GM23338 (cell line): Measurements from ENCODE around the gene TBX2. TPM values are rescaled to one million over a fixed set of nuclear protein-coding genes. Genes with fewer than 3 reads are reported as not detected.

Source experiments
- ATAC-seq: fragments of 200-7000 bp; cut with Tn5 transposase; 3 replicates; pipeline ENCODE4 v1.9.1; 2020
- DNase-seq: peaks from one replicate; pipeline ENCODE4 v3.0.0-alpha.2; 2015; ENCODE audit warnings: low spot score
- H2AFZ ChIP-seq: fragments of 200-600 bp; sonication (generic); 2 replicates; pipeline ENCODE4 v1.8.0; 2016; ENCODE audit warnings: antibody characterized with exemption, mild to moderate bottlenecking, moderate library complexity
- H3F3A ChIP-seq: fragments of 200-600 bp; sonication (generic); replicated peaks from 2 replicates; pipeline ENCODE4 v1.8.0; 2017; ENCODE audit warnings: antibody characterized with exemption, mixed run types, low read depth
- H3K27ac ChIP-seq: fragments of 200-600 bp; sonication (generic); 2 replicates; pipeline ENCODE4 v1.6.1; 2016; ENCODE audit warnings: low read depth
- H3K27me3 ChIP-seq: fragments of 200-600 bp; sonication (generic); 2 replicates; pipeline ENCODE4 v1.8.0; 2016; ENCODE audit warnings: mild to moderate bottlenecking, mixed run types, moderate library complexity; ENCODE audit not compliant: insufficient read depth
- H3K36me3 ChIP-seq: fragments of 200-600 bp; sonication (generic); 2 replicates; pipeline ENCODE4 v1.8.0; 2016; ENCODE audit warnings: mild to moderate bottlenecking; ENCODE audit not compliant: insufficient read depth
- H3K4me1 ChIP-seq: fragments of 200-600 bp; sonication (generic); 2 replicates; pipeline ENCODE4 v1.8.0; 2016; ENCODE audit warnings: mild to moderate bottlenecking, moderate library complexity; ENCODE audit not compliant: insufficient read depth
- H3K4me2 ChIP-seq: fragments of 200-600 bp; sonication (generic); 2 replicates; pipeline ENCODE4 v1.7.1; 2017; ENCODE audit warnings: mixed run types
- H3K4me3 ChIP-seq: fragments of 200-600 bp; sonication (generic); 2 replicates; pipeline ENCODE4 v1.6.1; 2016; ENCODE audit warnings: mixed run types
- H3K79me2 ChIP-seq: fragments of 200-600 bp; sonication (generic); replicated peaks from 2 replicates; pipeline ENCODE4 v1.8.0; 2017; ENCODE audit warnings: mild to moderate bottlenecking; ENCODE audit not compliant: insufficient read depth
- H3K9me2 ChIP-seq: fragments of 200-600 bp; sonication (generic); 2 replicates; pipeline ENCODE4 v1.8.0; 2017; ENCODE audit not compliant: insufficient read depth
- H4K20me1 ChIP-seq: fragments of 200-600 bp; sonication (generic); replicated peaks from 2 replicates; pipeline ENCODE4 v1.8.0; 2017; ENCODE audit warnings: mild to moderate bottlenecking; ENCODE audit not compliant: insufficient read depth
- H3K27ac Mint-ChIP-seq: 2 replicates; pipeline ENCODE4 v1.8.0; 2020; ENCODE audit warnings: inconsistent platforms, mild to moderate bottlenecking, moderate library complexity, mixed read lengths
- H3K27me3 Mint-ChIP-seq: 3 replicates; pipeline ENCODE4 v1.8.0; 2022; ENCODE audit warnings: low read depth, mild to moderate bottlenecking, moderate library complexity, mixed read lengths, inconsistent platforms; ENCODE audit not compliant: insufficient read depth, poor library complexity
- H3K36me3 Mint-ChIP-seq: 3 replicates; pipeline ENCODE4 v1.8.0; 2021; ENCODE audit warnings: low read depth, mild to moderate bottlenecking, inconsistent platforms, moderate library complexity, mixed read lengths
- H3K4me1 Mint-ChIP-seq: 3 replicates; pipeline ENCODE4 v1.8.0; 2020; ENCODE audit warnings: mild to moderate bottlenecking, inconsistent platforms, mixed read lengths
- H3K4me3 Mint-ChIP-seq: 3 replicates; pipeline ENCODE4 v1.8.0; 2021; ENCODE audit warnings: moderate library complexity, mild to moderate bottlenecking, inconsistent platforms, mixed read lengths
- H3K9me3 Mint-ChIP-seq: 3 replicates; pipeline ENCODE4 v1.8.0; 2020; ENCODE audit warnings: moderate library complexity, mild to moderate bottlenecking, inconsistent platforms, mixed read lengths
- POLR2AphosphoS5 ChIP-seq: IDR thresholded peaks from 2 replicates; pipeline ENCODE4 v1.6.1; 2016; ENCODE audit warnings: antibody characterized with exemption, low read depth
- REST ChIP-seq: IDR thresholded peaks from one replicate; pipeline ENCODE4 v1.6.1; 2018; ENCODE audit warnings: antibody characterized with exemption; ENCODE audit not compliant: unreplicated experiment
- ZNF114 ChIP-seq: fragments of 250-450 bp; sonication (Bioruptor Pico); IDR thresholded peaks from 2 replicates; pipeline ENCODE4 v1.5.0; 2020; ENCODE audit warnings: mild to moderate bottlenecking, moderate library complexity
- ZNF331 ChIP-seq: fragments of 250-450 bp; sonication (Bioruptor Pico); IDR thresholded peaks from 2 replicates; pipeline ENCODE4 v1.5.0; 2020; ENCODE audit warnings: low read depth, mild to moderate bottlenecking, moderate library complexity
- polyA plus RNA-seq: library from polyadenylated mRNA; unstranded; fragments of >200 nt; fragmentation: Nextera tagmentation; extraction: Ambion mirVana; gene quantifications from 2 replicates; pipeline ENCODE4 v1.2.1, GENCODE V29; 2016
- total RNA-seq: library from RNA; depleted of rRNA; stranded (reverse); fragments of >200 nt; shearing (Covaris generic); gene quantifications from 2 replicates; pipeline ENCODE4 v1.2.3, GENCODE V29; 2014
- TF ChIP-seq, protein P1 (sequence below), 2 experiments: fragments of 200-600 bp in 1 of 2; sonication (generic) in 1 of 2; conservative IDR thresholded peaks; 2 replicates each; pipeline versions ENCODE4 v1.5.1 to v1.6.1; 2016 to 2017; ENCODE audit warnings: antibody characterized with exemption in 2 of 2, low read depth in 2 of 2, mild to moderate bottlenecking in 2 of 2, moderate library complexity in 1 of 2
- TF ChIP-seq, protein P2 (sequence below): fragments of 250-450 bp; sonication (Bioruptor Pico); IDR thresholded peaks from 2 replicates; pipeline ENCODE4 v1.5.0; 2020; ENCODE audit warnings: mild to moderate bottlenecking, moderate library complexity

The TBX2 gene
- total and polyA plus RNA-seq, 2 experiments from 2014 or later: not detected

DNA sequence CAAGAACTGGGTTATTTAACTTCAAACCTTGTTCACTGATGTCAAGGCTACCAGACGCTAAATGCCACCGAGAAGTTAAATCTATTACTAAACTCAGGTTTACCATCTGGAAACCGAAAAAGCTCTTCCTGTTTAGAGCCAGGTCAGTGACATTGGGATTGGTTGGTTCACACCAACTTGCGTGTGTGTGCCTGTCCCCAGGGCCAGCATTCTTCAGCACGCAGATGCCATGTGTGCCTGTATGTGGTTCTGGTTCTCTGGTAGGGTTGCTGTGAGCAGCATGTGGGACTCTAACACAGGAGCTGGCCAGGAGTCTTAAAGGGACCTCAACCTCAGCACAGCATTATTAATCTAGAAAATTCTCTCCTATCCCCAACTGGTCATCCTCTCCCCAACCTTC is 18.1 kb upstream of the TBX2 start:
- TF ChIP-seq ZNF331: no peak
- no peak for TF ChIP-seq REST
- TF ChIP-seq, protein P1, sequence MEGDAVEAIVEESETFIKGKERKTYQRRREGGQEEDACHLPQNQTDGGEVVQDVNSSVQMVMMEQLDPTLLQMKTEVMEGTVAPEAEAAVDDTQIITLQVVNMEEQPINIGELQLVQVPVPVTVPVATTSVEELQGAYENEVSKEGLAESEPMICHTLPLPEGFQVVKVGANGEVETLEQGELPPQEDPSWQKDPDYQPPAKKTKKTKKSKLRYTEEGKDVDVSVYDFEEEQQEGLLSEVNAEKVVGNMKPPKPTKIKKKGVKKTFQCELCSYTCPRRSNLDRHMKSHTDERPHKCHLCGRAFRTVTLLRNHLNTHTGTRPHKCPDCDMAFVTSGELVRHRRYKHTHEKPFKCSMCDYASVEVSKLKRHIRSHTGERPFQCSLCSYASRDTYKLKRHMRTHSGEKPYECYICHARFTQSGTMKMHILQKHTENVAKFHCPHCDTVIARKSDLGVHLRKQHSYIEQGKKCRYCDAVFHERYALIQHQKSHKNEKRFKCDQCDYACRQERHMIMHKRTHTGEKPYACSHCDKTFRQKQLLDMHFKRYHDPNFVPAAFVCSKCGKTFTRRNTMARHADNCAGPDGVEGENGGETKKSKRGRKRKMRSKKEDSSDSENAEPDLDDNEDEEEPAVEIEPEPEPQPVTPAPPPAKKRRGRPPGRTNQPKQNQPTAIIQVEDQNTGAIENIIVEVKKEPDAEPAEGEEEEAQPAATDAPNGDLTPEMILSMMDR (conservative IDR thresholded peaks at IDR 0.05; ENCODE audit: low read depth in 2 of 2): no peak
- TF ChIP-seq ZNF114: no peak
- no peak for TF ChIP-seq POLR2AphosphoS5
- TF ChIP-seq, protein P2, sequence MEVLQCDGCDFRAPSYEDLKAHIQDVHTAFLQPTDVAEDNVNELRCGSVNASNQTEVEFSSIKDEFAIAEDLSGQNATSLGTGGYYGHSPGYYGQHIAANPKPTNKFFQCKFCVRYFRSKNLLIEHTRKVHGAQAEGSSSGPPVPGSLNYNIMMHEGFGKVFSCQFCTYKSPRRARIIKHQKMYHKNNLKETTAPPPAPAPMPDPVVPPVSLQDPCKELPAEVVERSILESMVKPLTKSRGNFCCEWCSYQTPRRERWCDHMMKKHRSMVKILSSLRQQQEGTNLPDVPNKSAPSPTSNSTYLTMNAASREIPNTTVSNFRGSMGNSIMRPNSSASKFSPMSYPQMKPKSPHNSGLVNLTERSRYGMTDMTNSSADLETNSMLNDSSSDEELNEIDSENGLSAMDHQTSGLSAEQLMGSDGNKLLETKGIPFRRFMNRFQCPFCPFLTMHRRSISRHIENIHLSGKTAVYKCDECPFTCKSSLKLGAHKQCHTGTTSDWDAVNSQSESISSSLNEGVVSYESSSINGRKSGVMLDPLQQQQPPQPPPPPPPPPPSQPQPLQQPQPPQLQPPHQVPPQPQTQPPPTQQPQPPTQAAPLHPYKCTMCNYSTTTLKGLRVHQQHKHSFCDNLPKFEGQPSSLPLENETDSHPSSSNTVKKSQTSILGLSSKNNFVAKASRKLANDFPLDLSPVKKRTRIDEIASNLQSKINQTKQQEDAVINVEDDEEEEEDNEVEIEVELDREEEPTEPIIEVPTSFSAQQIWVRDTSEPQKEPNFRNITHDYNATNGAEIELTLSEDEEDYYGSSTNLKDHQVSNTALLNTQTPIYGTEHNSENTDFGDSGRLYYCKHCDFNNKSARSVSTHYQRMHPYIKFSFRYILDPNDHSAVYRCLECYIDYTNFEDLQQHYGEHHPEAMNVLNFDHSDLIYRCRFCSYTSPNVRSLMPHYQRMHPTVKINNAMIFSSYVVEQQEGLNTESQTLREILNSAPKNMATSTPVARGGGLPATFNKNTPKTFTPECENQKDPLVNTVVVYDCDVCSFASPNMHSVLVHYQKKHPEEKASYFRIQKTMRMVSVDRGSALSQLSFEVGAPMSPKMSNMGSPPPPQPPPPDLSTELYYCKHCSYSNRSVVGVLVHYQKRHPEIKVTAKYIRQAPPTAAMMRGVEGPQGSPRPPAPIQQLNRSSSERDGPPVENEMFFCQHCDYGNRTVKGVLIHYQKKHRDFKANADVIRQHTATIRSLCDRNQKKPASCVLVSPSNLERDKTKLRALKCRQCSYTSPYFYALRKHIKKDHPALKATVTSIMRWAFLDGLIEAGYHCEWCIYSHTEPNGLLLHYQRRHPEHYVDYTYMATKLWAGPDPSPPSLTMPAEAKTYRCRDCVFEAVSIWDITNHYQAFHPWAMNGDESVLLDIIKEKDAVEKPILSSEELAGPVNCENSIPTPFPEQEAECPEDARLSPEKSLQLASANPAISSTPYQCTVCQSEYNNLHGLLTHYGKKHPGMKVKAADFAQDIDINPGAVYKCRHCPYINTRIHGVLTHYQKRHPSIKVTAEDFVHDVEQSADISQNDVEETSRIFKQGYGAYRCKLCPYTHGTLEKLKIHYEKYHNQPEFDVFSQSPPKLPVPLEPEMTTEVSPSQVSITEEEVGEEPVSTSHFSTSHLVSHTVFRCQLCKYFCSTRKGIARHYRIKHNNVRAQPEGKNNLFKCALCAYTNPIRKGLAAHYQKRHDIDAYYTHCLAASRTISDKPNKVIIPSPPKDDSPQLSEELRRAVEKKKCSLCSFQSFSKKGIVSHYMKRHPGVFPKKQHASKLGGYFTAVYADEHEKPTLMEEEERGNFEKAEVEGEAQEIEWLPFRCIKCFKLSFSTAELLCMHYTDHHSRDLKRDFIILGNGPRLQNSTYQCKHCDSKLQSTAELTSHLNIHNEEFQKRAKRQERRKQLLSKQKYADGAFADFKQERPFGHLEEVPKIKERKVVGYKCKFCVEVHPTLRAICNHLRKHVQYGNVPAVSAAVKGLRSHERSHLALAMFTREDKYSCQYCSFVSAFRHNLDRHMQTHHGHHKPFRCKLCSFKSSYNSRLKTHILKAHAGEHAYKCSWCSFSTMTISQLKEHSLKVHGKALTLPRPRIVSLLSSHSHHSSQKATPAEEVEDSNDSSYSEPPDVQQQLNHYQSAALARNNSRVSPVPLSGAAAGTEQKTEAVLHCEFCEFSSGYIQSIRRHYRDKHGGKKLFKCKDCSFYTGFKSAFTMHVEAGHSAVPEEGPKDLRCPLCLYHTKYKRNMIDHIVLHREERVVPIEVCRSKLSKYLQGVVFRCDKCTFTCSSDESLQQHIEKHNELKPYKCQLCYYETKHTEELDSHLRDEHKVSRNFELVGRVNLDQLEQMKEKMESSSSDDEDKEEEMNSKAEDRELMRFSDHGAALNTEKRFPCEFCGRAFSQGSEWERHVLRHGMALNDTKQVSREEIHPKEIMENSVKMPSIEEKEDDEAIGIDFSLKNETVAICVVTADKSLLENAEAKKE: no peak
- no peak overlapping the region for H2AFZ ChIP-seq

More for the DNA sequence above, 18.1 kb upstream of the TBX2 start:
- no peaks in the 10 kb centered on the region; the same call in 2 of the 3 replicates for H3K9me3 Mint-ChIP-seq
- H3K4me2 ChIP-seq: no peak overlapping the region
- H3K27me3 ChIP-seq: no peaks in the 10 kb centered on the region
- H3K4me1 ChIP-seq: no peaks in the 10 kb centered on the region
- H3K27ac ChIP-seq: no peak overlapping the region
- H3K79me2 ChIP-seq: no peaks in the 10 kb centered on the region
- H3K4me3 Mint-ChIP-seq: no peak overlapping the region
- no peak overlapping the region for H3K27ac Mint-ChIP-seq
- peaks cover 10% of the 10 kb centered on the region for H3K27me3 Mint-ChIP-seq
- H3K36me3 Mint-ChIP-seq: no peaks in the 10 kb centered on the region
- H3K4me1 Mint-ChIP-seq: peaks cover 15% of the 10 kb centered on the region
- DNase-seq (no peak), ATAC-seq (no peak)
- H4K20me1 ChIP-seq: no peaks in the 10 kb centered on the region
- no peaks in the 10 kb centered on the region for H3K9me2 ChIP-seq
- no peak overlapping the region for H3K4me3 ChIP-seq
- no peaks in the 10 kb centered on the region for H3F3A ChIP-seq
- no peaks in the 10 kb centered on the region for H3K36me3 ChIP-seq
